ELR (cell line): ENCODE data around the gene PIEZO1.
"Not testable (repeated sequence)": the region's sequence is repeated elsewhere in the genome, so short reads cannot be mapped to it uniquely, and the experiment has no call there.

Experiments
- DNase-seq: peaks from one replicate; pipeline ENCODE4 v3.0.0-alpha.2; 2015; ENCODE audit warnings: low read depth

The PIEZO1 gene

GRCh38 chr16:88687254-88687576, 97.8 kb downstream of the PIEZO1 start:
- no peak for DNase-seq

GRCh38 chr16:88686439-88687253, 98.4 kb downstream of the PIEZO1 start, which contains the start of gene SNAI3:
Gene SNAI3 (minus strand): TSS chr16:88686507. CDS start chr16:88686406, 101 bp downstream.
- peak; percentile 66 for DNase-seq

DNA sequence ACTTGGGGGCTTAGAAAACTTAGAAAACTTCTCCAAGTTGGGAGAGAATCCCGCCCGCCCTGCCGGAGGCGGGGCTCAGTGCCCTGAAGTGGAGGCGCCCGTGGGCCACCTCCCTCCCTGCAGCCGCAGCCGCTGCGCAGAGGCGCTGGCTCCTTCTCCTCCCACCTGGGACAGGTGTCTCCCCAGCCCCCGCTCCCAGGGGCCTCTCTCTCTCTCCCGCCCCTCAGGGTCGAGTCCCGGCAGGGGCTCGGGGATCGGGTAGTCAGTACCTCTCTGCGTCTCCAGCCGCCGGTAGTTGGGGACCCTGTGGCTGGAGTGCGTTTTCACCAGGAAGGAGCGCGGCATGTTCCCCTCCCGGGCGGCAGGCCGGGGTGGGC, 99.0 kb downstream of the PIEZO1 start:
- peak; percentile 34 for DNase-seq

GRCh38 chr16:88685156-88686061, 99.6 kb downstream of the PIEZO1 start:
- peak; percentile 82 for DNase-seq

DNA sequence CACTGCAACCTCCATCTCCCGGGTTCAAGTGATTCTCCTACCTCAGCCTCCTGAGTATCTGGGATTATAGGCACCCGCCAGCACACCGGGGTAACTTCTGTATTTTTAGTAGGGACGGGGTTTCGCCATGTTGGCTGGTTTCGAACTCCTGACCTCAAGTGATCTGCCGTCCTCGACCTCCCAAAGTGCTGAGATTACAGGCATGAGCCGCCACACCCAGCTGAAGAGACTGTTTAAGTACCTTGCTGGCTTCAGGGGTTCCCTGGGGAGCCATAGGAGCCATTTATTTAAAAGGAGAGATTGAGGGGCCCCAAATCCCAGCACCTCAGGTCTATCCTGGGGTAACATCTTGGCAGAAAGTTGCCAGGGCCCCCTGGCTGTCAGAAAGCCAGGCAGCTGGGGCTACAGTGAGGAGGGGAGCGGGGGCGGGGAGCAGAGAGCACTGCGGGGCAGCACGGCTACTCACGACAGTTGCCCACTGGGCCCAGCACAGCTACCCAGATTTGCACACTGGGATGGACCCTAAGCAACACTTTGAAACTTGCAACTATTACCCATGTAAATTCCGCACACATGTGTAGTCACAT, 100.4 kb downstream of the PIEZO1 start:
- no peak for DNase-seq

DNA sequence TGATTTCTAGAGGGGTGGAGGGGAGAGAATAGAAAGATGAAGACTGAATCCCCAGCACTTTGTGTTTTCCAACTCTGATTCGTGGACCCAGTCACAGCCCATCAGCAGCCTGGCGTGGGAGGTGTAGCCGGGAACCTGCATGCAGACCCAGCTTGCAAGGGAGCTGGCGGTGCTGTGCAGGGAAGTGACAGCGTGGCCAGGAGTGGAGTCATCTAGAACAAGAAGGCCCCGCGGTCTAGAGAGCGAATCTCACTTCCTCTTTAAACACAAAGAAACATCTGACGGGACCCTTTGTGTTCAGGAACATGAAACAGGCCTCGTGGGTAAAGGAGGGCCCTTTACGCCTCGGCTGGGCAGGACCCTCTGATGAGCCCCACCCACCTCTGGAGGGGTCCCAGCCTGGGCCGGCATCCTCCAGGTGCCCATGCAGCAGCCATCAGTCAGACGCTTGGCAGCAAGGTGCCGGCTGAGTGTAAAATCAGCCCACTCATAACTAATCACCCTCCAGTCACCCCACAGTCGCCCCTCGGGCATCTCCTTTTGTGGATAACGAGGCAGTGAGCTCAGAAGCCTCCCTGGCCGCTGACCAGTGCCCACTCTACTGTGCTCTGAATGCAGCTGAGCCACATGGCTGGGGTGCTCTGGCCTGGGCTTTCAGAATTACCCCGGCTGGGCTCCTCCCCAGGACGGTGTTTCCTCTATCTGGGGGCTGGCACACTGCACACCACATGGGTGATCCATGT, 103.1 kb downstream of the PIEZO1 start:
- DNase-seq: peak; percentile 49

DNA sequence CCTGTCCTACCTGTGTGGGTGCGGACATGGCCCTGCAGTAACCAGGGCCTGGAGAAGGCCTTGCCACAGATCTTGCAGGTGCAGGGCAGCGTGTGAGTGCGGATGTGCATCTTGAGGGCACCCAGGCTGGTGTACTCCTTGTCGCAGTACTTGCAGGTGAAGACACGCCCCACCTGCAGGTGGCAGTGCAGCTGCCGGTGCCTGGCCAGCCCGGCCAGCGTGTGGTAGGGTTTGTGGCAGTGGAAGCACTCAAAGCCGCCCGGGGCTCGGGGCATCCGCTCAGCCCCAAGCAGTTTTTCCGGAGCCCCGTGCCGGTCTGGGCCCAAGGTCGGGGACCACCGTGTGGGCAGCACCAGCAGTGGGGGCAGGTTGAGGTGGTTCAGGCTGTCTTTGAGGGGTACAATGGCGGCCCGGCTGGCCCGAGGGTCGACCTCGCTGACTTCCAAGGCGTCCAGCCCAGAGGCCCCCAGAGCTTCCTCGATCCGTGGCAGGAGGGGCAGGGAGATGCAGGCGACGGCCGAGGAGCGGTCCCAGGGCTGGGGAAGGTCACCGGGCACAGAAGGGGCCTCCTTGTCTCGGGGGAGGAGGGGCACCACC, 103.8 kb downstream of the PIEZO1 start:
- no peak for DNase-seq

GRCh38 chr16:88680554-88681083, 104.4 kb downstream of the PIEZO1 start:
- no peak for DNase-seq

GRCh38 chr16:88678224-88678979, 106.6 kb downstream of the PIEZO1 start:
- DNase-seq: no peak

DNA sequence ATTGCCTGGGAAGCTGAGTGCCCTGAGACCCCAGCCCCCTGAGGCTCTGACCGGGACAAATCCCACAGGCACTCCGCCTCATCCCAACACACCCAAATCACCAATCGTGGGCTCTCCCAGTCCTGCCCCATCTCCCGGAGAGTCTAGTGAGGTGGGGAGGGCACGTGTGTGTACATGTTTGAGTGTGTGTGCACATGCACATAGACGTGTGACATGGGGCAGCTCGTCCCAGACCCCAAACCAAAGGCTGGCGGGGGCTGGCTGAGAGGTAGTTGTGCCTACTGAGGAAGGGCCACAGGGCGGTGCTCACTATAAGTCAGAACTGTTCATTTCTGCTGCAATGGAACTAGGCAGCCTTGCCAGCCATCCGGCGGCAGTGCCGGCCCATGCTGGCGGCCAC, 107.3 kb downstream of the PIEZO1 start:
- no peak for DNase-seq

GRCh38 chr16:88676502-88677242, 108.3 kb downstream of the PIEZO1 start:
- DNase-seq: no peak

- DNase-seq: no peak
These were observed 111.2 kb downstream of the PIEZO1 start for GRCh38 chr16:88673716-88674379.

DNA sequence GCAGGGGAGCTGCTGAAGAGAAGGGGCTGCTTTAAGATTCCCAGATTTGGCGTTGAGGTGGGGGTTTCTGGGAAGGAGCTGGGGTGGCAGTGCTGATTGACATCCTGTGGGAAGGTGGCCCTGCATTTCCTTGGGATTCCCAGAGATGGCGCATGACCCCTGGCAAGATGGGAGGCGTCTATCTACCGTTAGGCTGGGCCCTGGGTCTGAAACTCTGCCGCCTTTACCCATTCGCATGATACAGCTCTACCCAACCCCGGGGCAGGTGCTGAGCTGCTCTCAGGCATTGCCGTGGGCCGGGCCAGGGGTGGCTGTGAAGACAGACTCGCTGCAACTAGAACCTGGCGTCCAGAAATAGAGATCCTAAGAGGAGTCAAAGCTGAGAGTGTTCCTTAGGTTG, 112.2 kb downstream of the PIEZO1 start:
- DNase-seq: peak; percentile 48

- no peak for DNase-seq
These were observed 113.2 kb downstream of the PIEZO1 start for GRCh38 chr16:88671806-88672205.

- no peak for DNase-seq
These were observed 115.0 kb downstream of the PIEZO1 start for GRCh38 chr16:88669980-88670379.

GRCh38 chr16:88669493-88669892, 115.5 kb downstream of the PIEZO1 start:
- DNase-seq: not testable (repeated sequence)

GRCh38 chr16:88667461-88667860, 117.6 kb downstream of the PIEZO1 start:
- no peak for DNase-seq

DNA sequence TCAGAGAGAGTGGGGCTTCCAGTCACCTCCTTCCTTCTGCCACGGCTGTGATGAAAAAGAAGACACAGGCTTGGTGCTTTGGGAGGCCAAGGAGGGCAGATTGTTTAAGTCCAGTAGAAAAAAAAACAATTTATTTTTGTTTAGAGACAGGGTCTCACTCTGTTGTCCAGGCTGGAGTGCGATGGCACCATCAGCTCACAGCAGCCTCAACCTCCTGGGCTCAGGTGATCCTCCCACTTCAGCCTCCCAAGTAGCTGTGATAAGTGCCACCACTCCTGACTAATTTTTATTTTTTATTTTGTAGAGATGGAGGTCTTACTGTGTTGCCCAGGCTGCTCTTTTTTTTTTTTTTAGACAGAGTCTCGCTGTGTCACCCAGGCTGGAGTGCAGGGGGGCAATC, 119.5 kb downstream of the PIEZO1 start:
- no peak for DNase-seq
